ENCODE data around the gene NONO. TPM values are rescaled to one million over a fixed set of nuclear protein-coding genes. Genes with fewer than 3 reads are reported as not detected.

The NONO gene, protein sequence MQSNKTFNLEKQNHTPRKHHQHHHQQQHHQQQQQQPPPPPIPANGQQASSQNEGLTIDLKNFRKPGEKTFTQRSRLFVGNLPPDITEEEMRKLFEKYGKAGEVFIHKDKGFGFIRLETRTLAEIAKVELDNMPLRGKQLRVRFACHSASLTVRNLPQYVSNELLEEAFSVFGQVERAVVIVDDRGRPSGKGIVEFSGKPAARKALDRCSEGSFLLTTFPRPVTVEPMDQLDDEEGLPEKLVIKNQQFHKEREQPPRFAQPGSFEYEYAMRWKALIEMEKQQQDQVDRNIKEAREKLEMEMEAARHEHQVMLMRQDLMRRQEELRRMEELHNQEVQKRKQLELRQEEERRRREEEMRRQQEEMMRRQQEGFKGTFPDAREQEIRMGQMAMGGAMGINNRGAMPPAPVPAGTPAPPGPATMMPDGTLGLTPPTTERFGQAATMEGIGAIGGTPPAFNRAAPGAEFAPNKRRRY
- 256 and 289 TPM in 2 replicates for total RNA-seq

DNA sequence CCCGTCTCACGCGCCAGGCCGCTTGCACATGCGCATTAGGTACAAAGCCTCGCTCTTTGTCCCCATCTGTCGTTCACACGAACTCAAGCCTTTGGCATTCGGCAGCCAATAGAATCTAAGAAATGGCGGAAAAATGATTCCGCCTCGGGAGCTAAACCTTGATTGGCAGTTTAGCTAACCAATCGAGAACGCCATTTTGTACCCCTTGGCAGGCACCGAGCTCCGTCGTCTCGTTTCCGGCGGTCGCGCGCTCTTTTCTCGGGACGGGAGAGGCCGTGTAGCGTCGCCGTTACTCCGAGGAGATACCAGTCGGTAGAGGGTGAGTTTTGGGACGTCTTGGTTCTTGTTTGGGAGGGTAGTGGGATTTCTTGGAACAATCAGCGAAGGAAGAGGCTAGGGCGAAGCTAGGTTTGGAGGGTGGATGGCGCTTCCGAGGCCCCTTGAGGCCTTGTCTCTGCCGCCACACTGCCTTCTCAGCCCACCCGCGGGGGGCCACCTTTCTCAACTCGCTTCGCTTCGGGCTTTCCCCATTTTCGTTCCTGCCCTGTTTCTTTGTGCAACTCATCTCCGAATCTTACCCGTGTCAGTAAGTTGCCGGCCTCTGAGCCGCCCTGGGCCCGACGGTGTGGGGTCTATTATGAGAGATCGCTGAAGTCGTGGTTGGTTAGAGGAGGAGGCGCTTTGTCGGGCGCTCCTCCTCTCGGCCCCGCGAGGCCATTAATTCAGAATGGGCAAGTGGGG is at the start of gene NONO:
Gene NONO (plus strand): TSS at position 233 of the 741 bp plus-strand sequence. CDS start 7,003 bp downstream, outside the sequence.

DNA sequence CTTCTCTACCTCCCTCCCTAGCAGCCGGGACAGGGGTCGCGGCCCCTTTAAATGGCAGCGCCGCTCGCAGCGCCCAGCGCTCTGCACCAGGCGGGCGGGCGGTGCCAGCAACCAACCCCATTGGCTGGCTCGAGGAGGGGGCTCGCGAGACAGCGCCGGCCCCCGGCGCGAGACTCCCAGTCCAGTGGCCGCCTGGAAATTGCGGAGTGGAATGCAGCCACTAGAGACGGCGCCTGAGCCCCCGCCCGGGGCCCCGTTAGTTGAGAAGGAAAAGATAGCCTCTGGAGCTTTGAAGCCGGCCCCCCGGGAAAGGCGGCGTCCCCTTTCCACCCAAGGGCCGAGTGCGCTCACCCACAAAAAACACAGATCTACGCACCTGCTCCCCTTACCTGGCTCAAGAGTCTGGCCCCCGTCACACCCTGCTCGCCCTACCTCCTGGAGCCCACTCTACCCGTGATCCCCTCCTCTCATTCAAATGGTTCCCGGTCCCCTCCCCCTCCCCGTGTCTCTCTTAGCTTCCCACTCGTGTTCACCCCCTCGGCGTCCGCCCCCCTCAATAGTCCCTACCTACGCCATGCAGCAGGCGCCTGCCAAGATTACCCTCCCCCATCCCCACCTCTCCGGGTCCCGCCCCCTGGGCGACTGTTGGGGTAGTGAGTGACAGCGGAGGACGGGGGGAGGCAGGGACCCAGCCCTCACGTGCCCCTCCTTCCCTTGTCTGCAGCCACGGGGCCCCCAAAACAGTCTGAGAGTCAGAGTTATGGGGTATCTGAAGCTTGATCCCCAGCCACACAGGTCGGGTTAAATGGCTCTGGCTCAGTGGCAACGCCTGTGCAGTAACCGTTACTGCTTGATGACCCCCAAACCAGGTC is 29.1 kb upstream of the NONO start, which contains the start of gene ZMYM3:
Gene ZMYM3 (minus strand): TSS at position 49 of the 872 bp plus-strand sequence. CDS start 885 bp downstream, outside the sequence.

DNA sequence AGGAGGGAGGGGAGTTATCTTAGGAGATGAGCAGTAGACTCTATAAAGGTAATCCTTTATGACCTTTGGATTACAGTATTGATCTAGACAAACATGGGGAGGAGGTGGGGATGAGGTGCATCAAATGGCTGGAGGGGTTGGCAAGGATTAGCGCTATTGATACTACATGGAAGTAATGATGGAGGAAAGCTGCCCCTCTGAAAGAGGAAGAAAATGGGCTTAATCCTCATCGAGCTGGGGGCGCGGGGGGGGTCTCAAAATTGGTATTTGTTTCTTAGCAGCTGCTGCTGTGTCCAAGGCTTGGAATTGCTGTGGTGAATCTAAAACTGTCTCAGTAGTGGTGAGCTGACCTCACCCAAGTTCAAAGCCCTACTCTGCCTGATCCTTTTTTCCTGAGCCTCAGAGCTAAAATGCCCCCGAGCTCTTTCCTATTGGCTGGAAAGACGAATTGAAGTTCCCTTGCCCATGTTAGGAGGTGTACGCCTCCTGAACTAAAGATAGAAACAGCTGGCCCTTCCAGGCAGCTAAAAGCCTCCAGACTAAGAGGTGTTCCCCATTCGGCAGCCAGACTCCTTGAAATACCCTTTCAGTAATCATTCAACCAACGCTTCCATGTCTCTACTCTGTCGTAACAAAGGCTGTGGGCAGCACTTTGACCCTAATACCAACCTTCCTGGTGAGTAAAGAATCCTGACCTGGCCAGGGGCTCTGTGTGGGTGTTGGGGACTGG is 17.9 kb downstream of the NONO start, which contains the start of gene ITGB1BP2:
Gene ITGB1BP2 (plus strand): TSS at position 556 of the 730 bp plus-strand sequence. CDS start 57 bp downstream, at position 613.

Other genes with a start within 250 kb of the NONO start
- gene SNX12, start 215.3 kb upstream of the NONO start, total RNA-seq = 67.9 and 73.6 TPM in 2 replicates
- gene FOXO4, start 187.8 kb upstream of the NONO start, total RNA-seq = 6.1 and 9.6 TPM in 2 replicates
- not detected in 2 replicates for gene CXorf65, start 176.9 kb upstream of the NONO start, total RNA-seq
- not detected in 2 replicates for gene IL2RG, start 172.1 kb upstream of the NONO start, total RNA-seq
- gene MED12, start 165.0 kb upstream of the NONO start, total RNA-seq = 38.4 and 39.6 TPM in 2 replicates
- gene NLGN3, start 138.8 kb upstream of the NONO start, total RNA-seq = 0.26 and 0.39 TPM in 2 replicates
- gene GJB1, start 60.4 kb upstream of the NONO start, total RNA-seq = not detected in 2 replicates
- 19.3 and 19.8 TPM in 2 replicates for gene ZMYM3, start 29.5 kb upstream of the NONO start, total RNA-seq
- 3.4 and 3.7 TPM in 2 replicates for gene ITGB1BP2, start 18.1 kb downstream of the NONO start, total RNA-seq
- gene TAF1, start 82.7 kb downstream of the NONO start, total RNA-seq = 37.1 and 41.8 TPM in 2 replicates
- gene OGT, start 249.5 kb downstream of the NONO start, total RNA-seq = 113 and 128 TPM in 2 replicates

All from smooth muscle cell of the pulmonary artery (primary cell).